Left ventricle myocardium inferior (tissue), 1 donor: ENCODE data around the gene RAD51B. TPM values are rescaled to one million over a fixed set of nuclear protein-coding genes. Genes with fewer than 3 reads are reported as not detected.

Source experiments
- DNase-seq: peaks from one replicate; pipeline ENCODE4 v3.0.0-alpha.2; 2020
- H3K27ac ChIP-seq: fragments of 200-600 bp; replicated peaks from 2 replicates; pipeline ENCODE4 v1.8.0; 2021
- H3K27me3 ChIP-seq: fragments of 200-600 bp; 2 replicates; pipeline ENCODE4 v1.8.0; 2021; ENCODE audit warnings: low read depth
- H3K36me3 ChIP-seq: fragments of 200-600 bp; 2 replicates; pipeline ENCODE4 v1.8.0; 2021
- H3K4me1 ChIP-seq: fragments of 200-600 bp; 2 replicates; pipeline ENCODE4 v1.8.0; 2021
- H3K4me3 ChIP-seq: fragments of 200-600 bp; 2 replicates; pipeline ENCODE4 v1.8.0; 2021; ENCODE audit warnings: mild to moderate bottlenecking, moderate library complexity
- H3K9me3 ChIP-seq: fragments of 200-600 bp; replicated peaks from 2 replicates; pipeline ENCODE4 v1.8.0; 2021
- intact Hi-C: fragments of 100-400 bp; cut with micrococcal nuclease; formaldehyde crosslinking; loops from one replicate; pipeline ENCODE4 v1.11.0; 2022
- total RNA-seq: library from RNA; stranded (reverse); fragmentation: NEBNext Ultra II Directional; extraction: Animal tissue kit (Norgen Biotek cat#: 25700); gene quantifications from one replicate; pipeline ENCODE4 v1.2.1, GENCODE V29; 2021
- TF ChIP-seq, protein P1 (sequence below): fragments of 200-600 bp; IDR thresholded peaks from 2 replicates; pipeline ENCODE4 v1.8.0; 2021; ENCODE audit warnings: antibody characterized with exemption, mild to moderate bottlenecking, borderline replicate concordance
- donor health status: DM: no; HTN: yes; CAD: no; lungs with severe emphysema.

The RAD51B gene
- total RNA-seq, 1 donor from 2014 or later = 2.4 TPM

DNA sequence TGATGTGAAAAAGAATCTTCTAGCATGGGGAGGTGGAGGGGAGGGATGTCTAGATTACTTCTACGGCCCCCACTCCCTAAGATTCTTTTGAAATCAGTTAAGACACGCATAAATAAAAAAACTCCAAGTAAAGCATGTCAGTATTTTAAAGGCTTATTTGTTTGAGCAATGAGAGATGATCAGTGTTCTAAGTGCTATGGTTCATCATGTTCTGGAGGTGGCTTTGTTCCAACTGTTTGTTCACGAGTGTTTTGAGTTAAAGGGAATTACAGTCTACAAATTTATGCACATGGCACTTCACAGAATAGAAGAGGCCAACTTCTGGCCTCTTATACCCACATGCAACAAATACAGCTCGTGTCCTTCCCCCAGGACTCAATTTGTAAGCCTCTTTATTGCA lies 394.9 kb downstream of the RAD51B start:
- Histone ChIP-seq H3K27ac (no peak overlapping the region), H3K4me3 (no peak overlapping the region), H3K36me3 (no peaks in the 10 kb centered on the region), H3K27me3 (no peaks in the 10 kb centered on the region), H3K4me1 (peaks cover 35% of the 10 kb centered on the region), H3K9me3 (no peaks in the 10 kb centered on the region)
- intact Hi-C loops = no loop called here
- TF ChIP-seq, protein P1, sequence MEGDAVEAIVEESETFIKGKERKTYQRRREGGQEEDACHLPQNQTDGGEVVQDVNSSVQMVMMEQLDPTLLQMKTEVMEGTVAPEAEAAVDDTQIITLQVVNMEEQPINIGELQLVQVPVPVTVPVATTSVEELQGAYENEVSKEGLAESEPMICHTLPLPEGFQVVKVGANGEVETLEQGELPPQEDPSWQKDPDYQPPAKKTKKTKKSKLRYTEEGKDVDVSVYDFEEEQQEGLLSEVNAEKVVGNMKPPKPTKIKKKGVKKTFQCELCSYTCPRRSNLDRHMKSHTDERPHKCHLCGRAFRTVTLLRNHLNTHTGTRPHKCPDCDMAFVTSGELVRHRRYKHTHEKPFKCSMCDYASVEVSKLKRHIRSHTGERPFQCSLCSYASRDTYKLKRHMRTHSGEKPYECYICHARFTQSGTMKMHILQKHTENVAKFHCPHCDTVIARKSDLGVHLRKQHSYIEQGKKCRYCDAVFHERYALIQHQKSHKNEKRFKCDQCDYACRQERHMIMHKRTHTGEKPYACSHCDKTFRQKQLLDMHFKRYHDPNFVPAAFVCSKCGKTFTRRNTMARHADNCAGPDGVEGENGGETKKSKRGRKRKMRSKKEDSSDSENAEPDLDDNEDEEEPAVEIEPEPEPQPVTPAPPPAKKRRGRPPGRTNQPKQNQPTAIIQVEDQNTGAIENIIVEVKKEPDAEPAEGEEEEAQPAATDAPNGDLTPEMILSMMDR = no peak
- no peak for DNase-seq

DNA sequence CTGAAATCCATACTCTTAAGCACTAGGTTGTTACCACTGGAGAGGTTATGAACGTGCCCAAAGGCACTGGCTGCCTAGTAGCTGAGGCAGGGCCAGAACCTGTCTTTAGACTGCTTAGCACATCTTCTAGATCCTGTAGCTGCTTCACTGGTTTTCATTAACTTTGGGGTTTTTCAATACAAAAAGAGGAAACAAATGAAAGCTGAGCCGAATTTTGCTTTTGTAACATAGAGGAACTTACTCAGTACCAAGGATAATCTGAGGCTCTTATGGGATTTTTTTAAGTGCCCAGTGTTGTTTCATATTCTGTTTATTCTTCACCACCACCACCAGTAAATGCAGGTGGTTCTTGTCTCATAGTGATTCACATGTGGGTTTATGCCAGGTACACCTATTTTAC lies 396.1 kb downstream of the RAD51B start:
- peaks cover 24% of the 10 kb centered on the region for H3K4me1 ChIP-seq
- no peak overlapping the region for H3K27ac ChIP-seq

DNA sequence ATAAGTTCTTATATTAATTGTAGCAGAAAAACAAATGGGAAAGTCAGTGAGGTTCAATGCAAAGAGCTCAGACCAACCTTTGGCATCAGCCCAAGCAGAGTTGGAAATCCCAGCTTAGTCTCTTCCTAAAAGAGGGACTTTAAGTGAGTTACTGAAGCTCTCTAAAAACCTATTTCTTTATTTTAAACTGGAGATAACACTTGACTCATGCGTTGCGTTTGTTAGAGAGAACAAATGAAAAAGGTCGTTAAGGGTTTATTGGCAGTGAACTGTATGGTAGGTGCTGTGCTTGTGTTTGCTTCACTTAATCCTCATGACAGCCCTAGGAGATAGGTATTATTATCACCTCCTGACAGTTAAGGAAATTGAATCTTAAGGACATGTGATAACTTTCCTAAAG lies 396.5 kb downstream of the RAD51B start:
- no peak overlapping the region for H3K4me3 ChIP-seq
- no peaks in the 10 kb centered on the region for H3K9me3 ChIP-seq
- H3K27ac ChIP-seq = no peak overlapping the region
- H3K27me3 ChIP-seq = no peaks in the 10 kb centered on the region
- TF ChIP-seq, protein P1 = no peak
- no peaks in the 10 kb centered on the region for H3K36me3 ChIP-seq
- no peak for DNase-seq
- H3K4me1 ChIP-seq = peaks cover 22% of the 10 kb centered on the region
- intact Hi-C loops = no loop called here

More for the DNA sequence above, 396.1 kb downstream of the RAD51B start:
- no peak overlapping the region for H3K4me3 ChIP-seq
- intact Hi-C loops = no loop called here
- no peaks in the 10 kb centered on the region for H3K27me3 ChIP-seq
- TF ChIP-seq, protein P1 = no peak
- no peaks in the 10 kb centered on the region for H3K36me3 ChIP-seq
- no peaks in the 10 kb centered on the region for H3K9me3 ChIP-seq
- no peak for DNase-seq

DNA sequence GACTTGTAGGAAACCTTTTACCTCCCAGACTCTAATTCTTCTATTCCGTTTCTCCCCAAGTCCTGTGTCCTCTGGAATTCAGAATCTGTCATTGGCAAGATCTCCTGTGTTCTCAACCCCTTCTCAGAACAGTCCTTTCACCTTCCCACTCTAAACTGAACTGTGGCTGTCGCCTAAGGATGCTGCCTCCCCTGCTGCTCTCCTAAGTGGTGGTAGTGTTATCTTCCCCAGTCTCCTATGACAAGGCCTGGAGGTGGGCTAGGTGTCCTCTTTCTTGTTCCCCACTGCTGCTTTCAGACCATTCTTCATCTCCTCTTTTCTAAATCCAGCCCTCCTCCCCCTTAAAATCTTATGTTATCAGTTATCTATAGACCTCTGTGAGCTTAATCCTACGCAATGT lies 397.4 kb downstream of the RAD51B start:
- H3K36me3 ChIP-seq = no peaks in the 10 kb centered on the region
- peaks cover 18% of the 10 kb centered on the region for H3K4me1 ChIP-seq
- no peak overlapping the region for H3K4me3 ChIP-seq
- H3K27ac ChIP-seq = no peak overlapping the region
- H3K9me3 ChIP-seq = no peaks in the 10 kb centered on the region
- TF ChIP-seq, protein P1 = no peak
- no peak for DNase-seq
- intact Hi-C loops = no loop called here
- no peaks in the 10 kb centered on the region for H3K27me3 ChIP-seq

DNA sequence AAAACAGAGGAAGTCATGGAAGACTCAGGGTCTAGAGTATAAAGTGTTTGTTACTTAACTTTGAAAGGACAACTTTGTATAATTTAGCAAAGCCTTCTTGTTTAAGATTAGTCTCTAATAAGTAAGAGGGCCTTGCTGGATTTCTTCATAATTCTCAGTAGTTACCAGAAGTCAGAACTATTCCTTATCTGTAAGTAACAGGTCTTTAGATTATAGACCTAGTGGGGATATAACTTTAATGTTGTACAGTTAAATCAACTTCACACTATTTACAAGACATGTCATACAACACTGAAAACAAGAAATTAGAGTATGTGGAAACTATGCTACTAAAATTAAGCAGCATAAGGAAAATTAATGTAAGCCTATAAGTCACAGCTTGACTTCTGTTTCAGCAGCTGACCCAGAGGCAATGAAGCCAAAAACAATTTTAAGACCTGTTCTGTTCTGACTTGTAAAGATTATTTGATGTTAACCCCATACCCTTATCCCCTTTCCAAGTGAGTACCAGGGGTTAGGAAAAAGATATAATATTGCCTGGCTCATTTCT lies 398.3 kb downstream of the RAD51B start:
- H3K4me1 ChIP-seq = peaks cover 18% of the 10 kb centered on the region

More for the DNA sequence above, 398.3 kb downstream of the RAD51B start:
- Histone ChIP-seq H3K27me3 (no peaks in the 10 kb centered on the region), H3K9me3 (no peaks in the 10 kb centered on the region), H3K4me3 (no peak overlapping the region), H3K27ac (no peak overlapping the region), H3K36me3 (no peaks in the 10 kb centered on the region)
- intact Hi-C loops = no loop called here
- no peak for DNase-seq
- TF ChIP-seq, protein P1 = no peak
